Measurements from ENCODE around the gene TIAM2.
A peak's percentile ranks its signal among the peaks of the same experiment; 100 is the strongest.

The TIAM2 gene

GRCh38 chr6:155026022-155026705 is 31.0 kb downstream of the TIAM2 start:
- DNase-seq = peak; percentile 45

DNA sequence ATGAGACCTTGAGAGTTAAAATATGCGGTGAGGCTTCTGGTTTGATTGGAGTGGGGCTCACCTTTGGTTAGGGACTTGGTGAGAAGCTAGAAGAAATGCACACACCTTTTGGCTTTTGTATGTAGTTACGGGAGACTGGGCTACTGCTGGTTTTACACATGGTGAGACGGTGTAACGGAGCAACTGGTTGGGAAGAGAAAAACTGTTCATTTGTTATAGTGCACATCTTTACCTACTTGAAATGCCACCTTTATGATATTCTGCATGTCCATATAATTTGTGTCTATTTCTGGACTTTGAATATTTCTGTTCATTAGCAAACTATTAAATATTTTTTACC is 31.6 kb downstream of the TIAM2 start:
- no peak for DNase-seq

- no peak for DNase-seq
These were observed 35.1 kb downstream of the TIAM2 start for GRCh38 chr6:155030148-155030720.

- no peak for DNase-seq
These were observed 36.0 kb downstream of the TIAM2 start for GRCh38 chr6:155031091-155031490.

DNA sequence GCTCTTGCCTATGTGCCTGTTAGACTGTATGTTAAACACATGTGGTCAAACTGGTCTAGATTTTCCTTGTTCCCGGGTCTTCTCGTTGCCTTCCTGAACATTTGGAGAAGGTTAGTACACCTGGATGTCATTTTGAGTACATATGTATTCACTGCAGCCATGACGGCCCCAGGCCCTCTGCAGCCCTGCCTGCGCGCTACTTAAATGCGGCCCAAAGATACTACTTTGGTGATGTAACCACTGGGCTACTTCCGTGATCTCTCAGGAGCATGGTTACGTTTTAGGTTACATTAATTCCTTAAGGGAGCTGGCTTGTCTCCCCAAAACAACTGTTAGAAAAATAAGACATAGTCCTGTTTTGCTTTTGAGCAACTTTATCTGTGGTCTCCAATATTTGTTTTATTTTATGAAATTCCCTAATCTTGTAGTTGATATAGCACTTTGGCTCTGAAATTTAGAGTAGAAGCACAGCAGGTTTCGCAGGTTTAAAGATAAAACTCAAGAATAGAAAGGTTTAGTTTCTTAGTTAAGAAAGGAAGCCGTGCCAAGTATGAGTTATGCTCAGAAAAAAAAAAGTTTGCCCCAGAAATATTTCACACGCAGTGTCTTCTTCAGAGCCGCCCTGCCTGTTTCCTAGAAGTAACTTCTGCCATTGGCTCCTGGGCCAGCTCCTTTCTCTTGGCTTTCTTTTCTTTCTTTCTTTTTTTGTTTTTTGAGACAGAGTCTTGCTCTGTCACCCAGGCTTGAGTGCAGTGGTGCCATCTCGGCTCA is 38.1 kb downstream of the TIAM2 start:
- DNase-seq = no peak

- DNase-seq = no peak
These were observed 41.8 kb downstream of the TIAM2 start for GRCh38 chr6:155036907-155037306.

GRCh38 chr6:155038104-155038503 is 43.0 kb downstream of the TIAM2 start:
- DNase-seq = no peak

DNA sequence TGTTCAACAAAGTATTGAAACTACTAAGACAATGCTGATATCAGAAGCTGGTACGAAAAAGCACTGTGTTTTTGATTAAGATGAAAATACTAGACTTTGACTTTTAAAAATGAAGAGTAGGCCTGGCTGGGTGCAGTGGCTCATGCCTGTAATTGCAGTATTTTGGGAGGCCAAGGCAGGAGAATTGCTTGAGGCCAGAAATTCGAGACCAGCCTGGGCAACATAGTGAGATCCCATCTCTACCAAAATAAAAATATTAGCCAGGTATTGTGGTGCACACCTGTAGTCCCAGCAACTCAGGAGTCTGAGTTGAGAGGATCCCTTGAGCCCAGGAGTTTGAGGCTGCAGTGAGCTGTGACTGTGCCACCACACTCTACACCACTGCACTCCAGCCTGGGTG is 43.4 kb downstream of the TIAM2 start:
- DNase-seq = no peak

GRCh38 chr6:155039618-155040017 is 44.5 kb downstream of the TIAM2 start:
- DNase-seq = no peak

GRCh38 chr6:155040154-155040553 is 45.0 kb downstream of the TIAM2 start:
- no peak for DNase-seq

- no peak for DNase-seq
These were observed 46.0 kb downstream of the TIAM2 start for GRCh38 chr6:155040901-155041650.

- DNase-seq = no peak
These were observed 46.7 kb downstream of the TIAM2 start for GRCh38 chr6:155041741-155042279.

- DNase-seq = no peak
These were observed 47.9 kb downstream of the TIAM2 start for GRCh38 chr6:155042983-155043382.

DNA sequence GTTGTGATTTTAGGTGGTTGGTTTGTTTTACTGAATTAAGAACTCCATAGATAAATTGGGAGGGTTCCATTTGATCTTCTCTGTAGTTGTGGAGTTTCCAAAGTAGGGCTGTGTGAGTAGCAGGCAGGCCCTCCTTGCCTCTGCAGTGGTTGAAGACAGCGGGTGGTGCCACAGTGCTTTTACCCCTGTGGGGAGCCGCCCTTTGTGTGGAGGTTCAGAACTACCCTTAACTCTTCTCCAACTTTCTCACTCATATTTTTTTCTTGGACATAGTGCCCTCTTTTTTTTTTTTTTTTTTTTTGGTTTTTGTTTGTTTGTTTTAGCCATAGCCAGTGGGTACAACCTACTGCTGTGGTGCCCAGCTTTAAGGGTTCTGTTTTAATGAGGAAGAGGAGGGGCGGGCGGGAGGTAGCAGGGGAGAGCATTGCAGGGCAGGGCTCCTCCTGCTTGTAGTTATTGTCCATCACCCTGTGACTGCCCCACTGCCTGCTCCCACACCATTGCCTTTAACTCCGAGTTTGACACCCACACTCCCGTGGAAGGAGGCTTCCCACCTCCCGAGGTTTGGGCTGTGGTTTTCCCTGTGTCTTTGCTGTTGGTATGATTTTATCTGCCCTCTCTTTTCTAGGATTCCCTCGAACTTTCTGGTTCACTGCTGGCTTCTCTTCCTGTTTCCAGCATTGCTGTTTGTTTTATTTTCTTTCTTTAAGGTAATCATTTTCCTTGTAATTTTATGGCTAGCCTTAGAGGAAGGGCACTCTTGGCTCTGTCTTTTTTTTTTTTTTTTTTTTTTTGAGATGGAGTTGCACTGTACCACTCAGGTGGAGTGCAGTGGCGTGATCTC is 50.7 kb downstream of the TIAM2 start:
- DNase-seq = no peak

GRCh38 chr6:155047523-155047922 is 52.4 kb downstream of the TIAM2 start:
- DNase-seq = no peak

- DNase-seq = no peak
These were observed 55.2 kb downstream of the TIAM2 start for GRCh38 chr6:155050311-155050710.

- DNase-seq = no peak
These were observed 59.6 kb downstream of the TIAM2 start for GRCh38 chr6:155054491-155055250.

GRCh38 chr6:155055729-155056128 is 60.6 kb downstream of the TIAM2 start:
- no peak for DNase-seq

DNA sequence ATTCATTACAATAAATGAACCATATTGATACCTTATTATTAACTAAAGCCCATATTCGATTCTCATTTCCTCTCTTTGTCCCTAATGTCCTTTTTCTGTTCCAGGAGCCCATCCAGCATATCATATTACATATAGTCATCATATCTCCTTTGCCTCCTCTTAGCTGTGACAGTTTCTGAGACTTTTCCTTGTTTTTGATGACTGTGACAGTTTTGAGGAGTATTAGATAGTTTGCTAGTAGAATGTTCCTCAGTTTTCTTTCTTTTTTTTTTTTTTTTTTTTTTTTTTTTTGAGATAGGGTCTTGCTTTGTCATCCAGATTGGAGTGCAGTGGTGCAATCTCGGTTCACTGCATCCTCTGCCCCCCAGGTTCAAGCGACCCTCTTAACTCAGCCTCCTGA is 61.6 kb downstream of the TIAM2 start:
- no peak for DNase-seq

- DNase-seq = no peak
These were observed 66.3 kb downstream of the TIAM2 start for GRCh38 chr6:155061381-155061780.

DNA sequence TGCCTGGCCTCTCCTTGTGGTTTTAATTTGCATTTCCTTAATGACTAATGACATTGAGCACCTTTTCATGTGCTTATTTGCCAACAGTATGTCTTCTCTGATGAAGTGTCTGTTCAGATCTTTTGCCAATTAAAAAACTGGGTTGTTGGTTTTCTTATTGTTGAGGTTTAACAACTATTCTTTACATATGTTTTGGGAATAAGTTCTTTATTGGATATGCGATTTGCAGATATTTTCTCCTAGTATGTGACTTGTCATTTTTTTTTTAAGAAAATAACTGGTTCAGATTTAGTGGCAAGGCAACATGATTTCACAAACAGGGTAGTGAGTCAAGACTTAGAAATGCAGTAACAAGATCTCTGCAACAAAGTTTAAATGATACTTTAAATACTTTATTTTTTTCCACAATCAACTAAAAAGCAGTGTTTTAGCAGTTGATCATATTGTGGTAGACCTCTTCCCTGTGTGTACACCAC is 67.8 kb downstream of the TIAM2 start:
- no peak for DNase-seq
